ENCODE results near the gene MBD5.

MBD5 gene

GRCh38 chr2:148231858-148232257 is 211.0 kb downstream of the MBD5 start:
- DNase-seq = no peak

- DNase-seq = no peak
Observed at GRCh38 chr2:148234143-148234542, 213.3 kb downstream of the MBD5 start.

GRCh38 chr2:148237911-148238310 is 217.0 kb downstream of the MBD5 start:
- no peak for DNase-seq

- DNase-seq = no peak
Observed at GRCh38 chr2:148238561-148238960, 217.7 kb downstream of the MBD5 start.

- DNase-seq = no peak
Observed at GRCh38 chr2:148240838-148241237, 219.9 kb downstream of the MBD5 start.

- no peak for DNase-seq
Observed at GRCh38 chr2:148244593-148245292, 223.9 kb downstream of the MBD5 start.

GRCh38 chr2:148251993-148252392 is 231.1 kb downstream of the MBD5 start:
- DNase-seq = no peak

GRCh38 chr2:148252646-148253045 is 231.8 kb downstream of the MBD5 start:
- no peak for DNase-seq

GRCh38 chr2:148253685-148254084 is 232.8 kb downstream of the MBD5 start:
- DNase-seq = no peak

- DNase-seq = no peak
Observed at GRCh38 chr2:148255929-148256328, 235.0 kb downstream of the MBD5 start.

- no peak for DNase-seq
Observed at GRCh38 chr2:148257276-148257675, 236.4 kb downstream of the MBD5 start.

- no peak for DNase-seq
Observed at GRCh38 chr2:148258124-148258523, 237.2 kb downstream of the MBD5 start.

GRCh38 chr2:148259674-148260073 is 238.8 kb downstream of the MBD5 start:
- DNase-seq = peak; percentile 29

GRCh38 chr2:148263890-148264289 is 243.0 kb downstream of the MBD5 start:
- DNase-seq = no peak

GRCh38 chr2:148273158-148273691 is 252.3 kb downstream of the MBD5 start:
- no peak for DNase-seq

GRCh38 chr2:148279216-148279615 is 258.3 kb downstream of the MBD5 start:
- no peak for DNase-seq

GRCh38 chr2:148282201-148282600 is 261.3 kb downstream of the MBD5 start:
- DNase-seq = no peak

- DNase-seq = no peak
Observed at GRCh38 chr2:148292431-148292830, 271.5 kb downstream of the MBD5 start.

GRCh38 chr2:148298196-148298595 is 277.3 kb downstream of the MBD5 start:
- no peak for DNase-seq

GRCh38 chr2:148299616-148300015 is 278.7 kb downstream of the MBD5 start:
- DNase-seq = no peak

GRCh38 chr2:148300544-148300943 is 279.7 kb downstream of the MBD5 start:
- DNase-seq = no peak

GRCh38 chr2:148301362-148301761 is 280.5 kb downstream of the MBD5 start:
- DNase-seq = no peak

GRCh38 chr2:148302526-148302925 is 281.6 kb downstream of the MBD5 start:
- DNase-seq = no peak

GRCh38 chr2:148303161-148303560 is 282.3 kb downstream of the MBD5 start:
- no peak for DNase-seq

- DNase-seq = no peak
Observed at GRCh38 chr2:148305476-148305875, 284.6 kb downstream of the MBD5 start.
